Prostate gland (tissue), 2 donors: ENCODE measurements around the gene SKAP1. TPM values are rescaled to one million over a fixed set of nuclear protein-coding genes. Genes with fewer than 3 reads are reported as not detected.
A peak's percentile ranks its signal among the peaks of the same experiment; 100 is the strongest.

Source experiments
- DNase-seq: peaks from one replicate; pipeline ENCODE4 v3.0.0-alpha.2; 2019; ENCODE audit warnings: low spot score
- H3K27ac ChIP-seq, 2 donors: fragments of 200-600 bp; sonication (generic); 2 replicates each; pipeline ENCODE4 v1.5.1; 2017 to 2019
- H3K27me3 ChIP-seq: fragments of 200-600 bp; sonication (generic); replicated peaks from 2 replicates; pipeline ENCODE4 v1.5.1; 2019; ENCODE audit not compliant: insufficient read depth
- H3K36me3 ChIP-seq, 2 donors: fragments of 200-600 bp; sonication (generic); 1 replicate in 1 of 2; 2 replicates in 1 of 2; pipeline versions ENCODE4 v1.5.1 to v1.8.1; 2017 to 2019
- H3K4me1 ChIP-seq: fragments of 200-600 bp; sonication (generic); replicated peaks from 2 replicates; pipeline ENCODE4 v1.5.1; 2019
- H3K4me3 ChIP-seq, 2 donors: fragments of 200-600 bp; sonication (generic); 2 replicates each; pipeline ENCODE4 v1.5.1; 2017 to 2019
- H3K9me3 ChIP-seq: fragments of 200-600 bp; sonication (generic); 2 replicates; pipeline ENCODE4 v1.5.1; 2017
- POLR2A ChIP-seq: fragments of 450-650 bp; IDR thresholded peaks from one replicate; pipeline ENCODE4 v1.6.1; 2016; ENCODE audit warnings: antibody characterized with exemption, mild to moderate bottlenecking
- POLR2AphosphoS5 ChIP-seq: sonication (generic); formaldehyde crosslinking; IDR thresholded peaks from one replicate; pipeline ENCODE4 v1.6.1; 2017; ENCODE audit warnings: antibody characterized with exemption
- WGBS: methylation state at CpG from one replicate; pipeline ENCODE4 v1.1.5; 2018; 5-methylcytosine and 5-hydroxymethylcytosine counted together
- intact Hi-C: fragments of 100-400 bp; cut with DNase I; formaldehyde crosslinking; loops from one replicate; pipeline ENCODE4 v1.14.2; 2022
- total RNA-seq, 2 donors: library from RNA; depleted of rRNA; stranded (reverse); fragments of >200 nt; gene quantifications; one replicate each; pipeline ENCODE4 v1.1.0, GENCODE V29; 2016
- TF ChIP-seq, protein P1 (sequence below), 4 experiments: fragments of 200-600 bp in 2 of 4; fragments of 450-650 bp in 2 of 4; sonication (generic) in 2 of 4; IDR thresholded peaks; 1 replicate in 3 of 4; 2 replicates in 1 of 4; pipeline ENCODE4 v1.5.1; 2016 to 2019; ENCODE audit warnings: antibody characterized with exemption in 4 of 4, mild to moderate bottlenecking in 2 of 4, moderate library complexity in 2 of 4

The SKAP1 gene
- total RNA-seq, 2 donors from 2014 or later: 1.1 to 1.4 TPM

- H3K4me3 ChIP-seq: no peak overlapping the region
- H3K4me1 ChIP-seq: no peaks in the 10 kb centered on the region
- H3K27ac ChIP-seq: no peak overlapping the region
- 81% methylated on average over 5 of the region's 5 CpGs for WGBS
- no peaks in the 10 kb centered on the region for H3K9me3 ChIP-seq
- intact Hi-C loops: no loop called here
- no peaks in the 10 kb centered on the region for H3K27me3 ChIP-seq
- TF ChIP-seq POLR2AphosphoS5 (no peak), POLR2A (no peak)
- TF ChIP-seq, protein P1, sequence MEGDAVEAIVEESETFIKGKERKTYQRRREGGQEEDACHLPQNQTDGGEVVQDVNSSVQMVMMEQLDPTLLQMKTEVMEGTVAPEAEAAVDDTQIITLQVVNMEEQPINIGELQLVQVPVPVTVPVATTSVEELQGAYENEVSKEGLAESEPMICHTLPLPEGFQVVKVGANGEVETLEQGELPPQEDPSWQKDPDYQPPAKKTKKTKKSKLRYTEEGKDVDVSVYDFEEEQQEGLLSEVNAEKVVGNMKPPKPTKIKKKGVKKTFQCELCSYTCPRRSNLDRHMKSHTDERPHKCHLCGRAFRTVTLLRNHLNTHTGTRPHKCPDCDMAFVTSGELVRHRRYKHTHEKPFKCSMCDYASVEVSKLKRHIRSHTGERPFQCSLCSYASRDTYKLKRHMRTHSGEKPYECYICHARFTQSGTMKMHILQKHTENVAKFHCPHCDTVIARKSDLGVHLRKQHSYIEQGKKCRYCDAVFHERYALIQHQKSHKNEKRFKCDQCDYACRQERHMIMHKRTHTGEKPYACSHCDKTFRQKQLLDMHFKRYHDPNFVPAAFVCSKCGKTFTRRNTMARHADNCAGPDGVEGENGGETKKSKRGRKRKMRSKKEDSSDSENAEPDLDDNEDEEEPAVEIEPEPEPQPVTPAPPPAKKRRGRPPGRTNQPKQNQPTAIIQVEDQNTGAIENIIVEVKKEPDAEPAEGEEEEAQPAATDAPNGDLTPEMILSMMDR (IDR thresholded peaks at IDR 0.05): no peak
- no peaks in the 10 kb centered on the region for H3K36me3 ChIP-seq
- no peak for DNase-seq
These were observed 168.6 kb downstream of the SKAP1 start for GRCh38 chr17:48261297-48261880.

DNA sequence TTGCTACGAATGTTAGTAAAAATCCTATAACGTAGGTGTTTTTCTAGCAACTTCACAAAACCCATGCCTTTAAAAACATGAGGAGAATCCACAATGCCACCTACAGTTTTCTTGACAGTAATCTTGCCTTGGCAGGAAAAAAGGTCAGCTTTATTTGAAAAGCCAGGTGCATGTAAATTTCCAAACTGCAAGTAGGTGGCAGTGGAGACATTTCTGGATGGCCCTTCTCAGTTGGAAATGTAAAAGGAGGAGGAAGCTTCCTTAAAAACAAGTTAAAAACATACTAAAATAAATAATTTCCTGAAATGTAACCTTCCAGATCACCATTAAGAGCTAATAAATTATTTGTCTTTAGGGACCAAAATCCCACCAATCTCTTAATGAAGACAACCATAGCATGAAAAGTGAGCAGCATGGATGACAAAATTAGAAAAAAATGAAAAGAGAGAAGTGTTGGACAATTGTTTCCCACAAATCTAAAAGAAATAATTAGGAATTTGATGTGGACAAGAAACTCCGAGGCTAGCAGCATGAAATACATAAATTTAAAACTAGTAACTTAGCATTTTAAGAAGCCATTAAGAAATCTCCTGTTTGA lies 170.2 kb downstream of the SKAP1 start:
- Histone ChIP-seq H3K27me3 (no peaks in the 10 kb centered on the region), H3K4me3 (no peak overlapping the region), H3K27ac (no peak overlapping the region), H3K4me1 (no peaks in the 10 kb centered on the region), H3K36me3 (no peaks in the 10 kb centered on the region), H3K9me3 (no peaks in the 10 kb centered on the region)
- intact Hi-C loops: no loop called here
- 52% methylated on average over 3 of the region's 3 CpGs for WGBS
- TF ChIP-seq POLR2AphosphoS5: no peak
- TF ChIP-seq, protein P1 (IDR thresholded peaks at IDR 0.05): peak in 3 of 4 experiments; percentile 35 to 62 (median 58)
- TF ChIP-seq POLR2A: no peak
- DNase-seq: no peak

DNA sequence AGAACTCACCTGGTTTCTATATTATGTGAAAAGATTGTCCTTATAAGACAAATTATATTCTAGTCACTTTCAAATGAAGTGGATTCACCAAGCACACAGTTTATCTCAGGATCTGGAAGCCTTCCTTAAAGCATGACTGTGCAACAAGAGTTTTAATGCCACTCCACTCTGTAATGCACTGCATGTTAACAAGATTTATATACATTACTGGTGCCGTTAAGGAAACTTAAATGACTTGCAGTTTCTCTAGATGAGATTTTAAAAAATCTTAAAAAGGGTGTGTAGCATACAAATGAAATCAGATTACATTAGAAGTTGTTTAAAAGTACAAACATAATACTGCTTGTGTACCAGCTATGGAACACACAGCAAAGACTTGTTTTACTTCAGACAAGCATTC lies 171.7 kb downstream of the SKAP1 start:
- Histone ChIP-seq H3K4me1 (no peaks in the 10 kb centered on the region), H3K27me3 (no peaks in the 10 kb centered on the region), H3K9me3 (no peaks in the 10 kb centered on the region), H3K4me3 (no peak overlapping the region), H3K36me3 (no peaks in the 10 kb centered on the region), H3K27ac (no peak overlapping the region)
- no peak for DNase-seq
- TF ChIP-seq, protein P1 (IDR thresholded peaks at IDR 0.05): no peak
- TF ChIP-seq POLR2A (no peak), POLR2AphosphoS5 (no peak)
- intact Hi-C loops: no loop called here
- WGBS: 26% methylated on average over 1 of the region's 1 CpG

GRCh38 chr17:48255759-48256158 lies 174.3 kb downstream of the SKAP1 start:
- DNase-seq: no peak
- TF ChIP-seq POLR2A (no peak), POLR2AphosphoS5 (no peak)
- TF ChIP-seq, protein P1 (IDR thresholded peaks at IDR 0.05): no peak
- no peak overlapping the region for H3K4me3 ChIP-seq
- no peaks in the 10 kb centered on the region for H3K36me3 ChIP-seq
- H3K4me1 ChIP-seq: no peaks in the 10 kb centered on the region
- intact Hi-C loops: no loop called here
- no peaks in the 10 kb centered on the region for H3K9me3 ChIP-seq
- no peak overlapping the region for H3K27ac ChIP-seq
- 90% methylated on average over 4 of the region's 4 CpGs for WGBS
- H3K27me3 ChIP-seq: no peaks in the 10 kb centered on the region

GRCh38 chr17:48254896-48255295 lies 175.1 kb downstream of the SKAP1 start:
- no peaks in the 10 kb centered on the region for H3K36me3 ChIP-seq
- intact Hi-C loops: no loop called here

More at GRCh38 chr17:48254896-48255295, 175.1 kb downstream of the SKAP1 start:
- 48% methylated on average over 1 of the region's 1 CpG for WGBS
- Histone ChIP-seq H3K27ac (no peak overlapping the region), H3K27me3 (no peaks in the 10 kb centered on the region), H3K4me1 (no peaks in the 10 kb centered on the region), H3K9me3 (no peaks in the 10 kb centered on the region), H3K4me3 (no peak overlapping the region)
- DNase-seq: no peak
- TF ChIP-seq, protein P1 (IDR thresholded peaks at IDR 0.05): no peak
- no peak for TF ChIP-seq POLR2A
- no peak for TF ChIP-seq POLR2AphosphoS5
